Measurements from ENCODE around the gene SH2D7.

DNA sequence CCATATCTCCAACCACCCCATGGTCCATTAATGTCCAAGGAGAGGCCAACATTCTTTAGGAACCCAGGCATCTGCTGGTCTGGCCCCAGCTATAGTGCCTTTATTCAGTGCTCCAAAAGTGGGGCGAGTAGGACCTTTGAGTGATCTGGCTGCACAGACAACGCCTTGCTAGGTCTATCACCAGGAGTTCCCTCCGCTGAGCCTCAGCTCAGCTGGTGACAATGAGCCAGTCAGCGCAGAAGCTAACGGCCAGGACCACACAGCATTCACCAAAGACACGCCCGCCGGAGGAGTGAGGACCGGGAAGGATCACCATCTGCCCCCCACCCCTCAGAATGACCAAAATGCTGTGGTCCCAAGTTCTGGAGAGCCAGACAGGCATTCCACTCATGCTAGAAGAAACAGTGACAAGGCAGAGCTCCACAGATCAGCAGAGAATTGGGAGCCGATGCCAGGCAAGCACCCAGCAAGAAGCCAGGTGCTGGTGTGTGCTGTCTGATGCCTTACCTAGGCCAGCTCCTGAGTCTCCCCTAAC lies 33.9 kb upstream of the SH2D7 start:
- TF ChIP-seq, protein P1, sequence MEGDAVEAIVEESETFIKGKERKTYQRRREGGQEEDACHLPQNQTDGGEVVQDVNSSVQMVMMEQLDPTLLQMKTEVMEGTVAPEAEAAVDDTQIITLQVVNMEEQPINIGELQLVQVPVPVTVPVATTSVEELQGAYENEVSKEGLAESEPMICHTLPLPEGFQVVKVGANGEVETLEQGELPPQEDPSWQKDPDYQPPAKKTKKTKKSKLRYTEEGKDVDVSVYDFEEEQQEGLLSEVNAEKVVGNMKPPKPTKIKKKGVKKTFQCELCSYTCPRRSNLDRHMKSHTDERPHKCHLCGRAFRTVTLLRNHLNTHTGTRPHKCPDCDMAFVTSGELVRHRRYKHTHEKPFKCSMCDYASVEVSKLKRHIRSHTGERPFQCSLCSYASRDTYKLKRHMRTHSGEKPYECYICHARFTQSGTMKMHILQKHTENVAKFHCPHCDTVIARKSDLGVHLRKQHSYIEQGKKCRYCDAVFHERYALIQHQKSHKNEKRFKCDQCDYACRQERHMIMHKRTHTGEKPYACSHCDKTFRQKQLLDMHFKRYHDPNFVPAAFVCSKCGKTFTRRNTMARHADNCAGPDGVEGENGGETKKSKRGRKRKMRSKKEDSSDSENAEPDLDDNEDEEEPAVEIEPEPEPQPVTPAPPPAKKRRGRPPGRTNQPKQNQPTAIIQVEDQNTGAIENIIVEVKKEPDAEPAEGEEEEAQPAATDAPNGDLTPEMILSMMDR (IDR thresholded peaks at IDR 0.05; ENCODE audit: low read length): no peak
- no peak for TF ChIP-seq EZH2 (IDR thresholded peaks at IDR 0.05; ENCODE audit: borderline replicate concordance, low read length)

Measured in OCI-LY1 (cell line).